ENCODE measurements around the gene SLC26A9.

- TF ChIP-seq EZH2 (IDR thresholded peaks at IDR 0.05; ENCODE audit: low read length, unreplicated experiment), result no peak
- TF ChIP-seq CTCF (conservative IDR thresholded peaks at IDR 0.05; ENCODE audit: low read depth, low read length), result no peak
These were observed 32.2 kb upstream of the SLC26A9 start for GRCh38 chr1:205975387-205975998.
